ENCODE data around the gene PLPP1.

DNA sequence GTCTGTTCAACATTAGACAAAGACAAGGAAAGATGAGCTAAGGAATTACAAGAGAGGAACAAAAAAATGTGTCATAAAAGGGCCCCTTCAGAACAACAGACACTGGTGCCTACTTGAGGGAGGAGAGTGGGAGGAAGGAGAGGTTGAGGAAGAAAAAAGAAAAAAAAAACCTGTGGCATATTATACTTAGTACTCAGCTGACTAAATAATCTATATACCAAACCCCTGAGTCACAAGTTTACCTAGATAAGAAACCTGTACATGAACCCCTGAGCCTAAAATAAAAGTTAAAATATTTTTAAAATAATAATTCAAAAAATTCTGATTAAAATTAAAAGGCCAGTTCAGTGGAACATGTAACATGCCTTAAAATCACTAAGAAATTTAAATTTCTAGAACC is 119.7 kb downstream of the PLPP1 start:
- TF ChIP-seq, protein P1, sequence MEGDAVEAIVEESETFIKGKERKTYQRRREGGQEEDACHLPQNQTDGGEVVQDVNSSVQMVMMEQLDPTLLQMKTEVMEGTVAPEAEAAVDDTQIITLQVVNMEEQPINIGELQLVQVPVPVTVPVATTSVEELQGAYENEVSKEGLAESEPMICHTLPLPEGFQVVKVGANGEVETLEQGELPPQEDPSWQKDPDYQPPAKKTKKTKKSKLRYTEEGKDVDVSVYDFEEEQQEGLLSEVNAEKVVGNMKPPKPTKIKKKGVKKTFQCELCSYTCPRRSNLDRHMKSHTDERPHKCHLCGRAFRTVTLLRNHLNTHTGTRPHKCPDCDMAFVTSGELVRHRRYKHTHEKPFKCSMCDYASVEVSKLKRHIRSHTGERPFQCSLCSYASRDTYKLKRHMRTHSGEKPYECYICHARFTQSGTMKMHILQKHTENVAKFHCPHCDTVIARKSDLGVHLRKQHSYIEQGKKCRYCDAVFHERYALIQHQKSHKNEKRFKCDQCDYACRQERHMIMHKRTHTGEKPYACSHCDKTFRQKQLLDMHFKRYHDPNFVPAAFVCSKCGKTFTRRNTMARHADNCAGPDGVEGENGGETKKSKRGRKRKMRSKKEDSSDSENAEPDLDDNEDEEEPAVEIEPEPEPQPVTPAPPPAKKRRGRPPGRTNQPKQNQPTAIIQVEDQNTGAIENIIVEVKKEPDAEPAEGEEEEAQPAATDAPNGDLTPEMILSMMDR (conservative IDR thresholded peaks at IDR 0.05; ENCODE audit: low read depth in 2 of 2), result no peak
- TF ChIP-seq POLR2AphosphoS5 (IDR thresholded peaks at IDR 0.05; ENCODE audit: low read depth), result no peak
- TF ChIP-seq EZH2 (IDR thresholded peaks at IDR 0.05; ENCODE audit: low read depth, unreplicated experiment), result no peak
- TF ChIP-seq, protein P2, sequence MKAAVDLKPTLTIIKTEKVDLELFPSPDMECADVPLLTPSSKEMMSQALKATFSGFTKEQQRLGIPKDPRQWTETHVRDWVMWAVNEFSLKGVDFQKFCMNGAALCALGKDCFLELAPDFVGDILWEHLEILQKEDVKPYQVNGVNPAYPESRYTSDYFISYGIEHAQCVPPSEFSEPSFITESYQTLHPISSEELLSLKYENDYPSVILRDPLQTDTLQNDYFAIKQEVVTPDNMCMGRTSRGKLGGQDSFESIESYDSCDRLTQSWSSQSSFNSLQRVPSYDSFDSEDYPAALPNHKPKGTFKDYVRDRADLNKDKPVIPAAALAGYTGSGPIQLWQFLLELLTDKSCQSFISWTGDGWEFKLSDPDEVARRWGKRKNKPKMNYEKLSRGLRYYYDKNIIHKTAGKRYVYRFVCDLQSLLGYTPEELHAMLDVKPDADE (IDR thresholded peaks at IDR 0.05), result no peak
- TF ChIP-seq, protein P3, sequence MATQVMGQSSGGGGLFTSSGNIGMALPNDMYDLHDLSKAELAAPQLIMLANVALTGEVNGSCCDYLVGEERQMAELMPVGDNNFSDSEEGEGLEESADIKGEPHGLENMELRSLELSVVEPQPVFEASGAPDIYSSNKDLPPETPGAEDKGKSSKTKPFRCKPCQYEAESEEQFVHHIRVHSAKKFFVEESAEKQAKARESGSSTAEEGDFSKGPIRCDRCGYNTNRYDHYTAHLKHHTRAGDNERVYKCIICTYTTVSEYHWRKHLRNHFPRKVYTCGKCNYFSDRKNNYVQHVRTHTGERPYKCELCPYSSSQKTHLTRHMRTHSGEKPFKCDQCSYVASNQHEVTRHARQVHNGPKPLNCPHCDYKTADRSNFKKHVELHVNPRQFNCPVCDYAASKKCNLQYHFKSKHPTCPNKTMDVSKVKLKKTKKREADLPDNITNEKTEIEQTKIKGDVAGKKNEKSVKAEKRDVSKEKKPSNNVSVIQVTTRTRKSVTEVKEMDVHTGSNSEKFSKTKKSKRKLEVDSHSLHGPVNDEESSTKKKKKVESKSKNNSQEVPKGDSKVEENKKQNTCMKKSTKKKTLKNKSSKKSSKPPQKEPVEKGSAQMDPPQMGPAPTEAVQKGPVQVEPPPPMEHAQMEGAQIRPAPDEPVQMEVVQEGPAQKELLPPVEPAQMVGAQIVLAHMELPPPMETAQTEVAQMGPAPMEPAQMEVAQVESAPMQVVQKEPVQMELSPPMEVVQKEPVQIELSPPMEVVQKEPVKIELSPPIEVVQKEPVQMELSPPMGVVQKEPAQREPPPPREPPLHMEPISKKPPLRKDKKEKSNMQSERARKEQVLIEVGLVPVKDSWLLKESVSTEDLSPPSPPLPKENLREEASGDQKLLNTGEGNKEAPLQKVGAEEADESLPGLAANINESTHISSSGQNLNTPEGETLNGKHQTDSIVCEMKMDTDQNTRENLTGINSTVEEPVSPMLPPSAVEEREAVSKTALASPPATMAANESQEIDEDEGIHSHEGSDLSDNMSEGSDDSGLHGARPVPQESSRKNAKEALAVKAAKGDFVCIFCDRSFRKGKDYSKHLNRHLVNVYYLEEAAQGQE (IDR thresholded peaks at IDR 0.05; ENCODE audit: unreplicated experiment), result no peak
- TF ChIP-seq EZH2phosphoT487 (IDR thresholded peaks at IDR 0.05; ENCODE audit: unreplicated experiment), result no peak
- no peak for TF ChIP-seq NANOG (IDR thresholded peaks at IDR 0.05; ENCODE audit: borderline replicate concordance)
- no peak for TF ChIP-seq STAT1 (IDR thresholded peaks at IDR 0.05; ENCODE audit: unreplicated experiment)
- no peak for TF ChIP-seq JUNB (IDR thresholded peaks at IDR 0.05; ENCODE audit: unreplicated experiment)
- TF ChIP-seq CREB1 (CRISPR knock-in tag; IDR thresholded peaks at IDR 0.05; ENCODE audit: low read depth), result no peak
